ENCODE data around the gene TMC7.
"Not testable (repeated sequence)": the region's sequence is repeated elsewhere in the genome, so short reads cannot be mapped to it uniquely, and the experiment has no call there.

TMC7 gene

DNA sequence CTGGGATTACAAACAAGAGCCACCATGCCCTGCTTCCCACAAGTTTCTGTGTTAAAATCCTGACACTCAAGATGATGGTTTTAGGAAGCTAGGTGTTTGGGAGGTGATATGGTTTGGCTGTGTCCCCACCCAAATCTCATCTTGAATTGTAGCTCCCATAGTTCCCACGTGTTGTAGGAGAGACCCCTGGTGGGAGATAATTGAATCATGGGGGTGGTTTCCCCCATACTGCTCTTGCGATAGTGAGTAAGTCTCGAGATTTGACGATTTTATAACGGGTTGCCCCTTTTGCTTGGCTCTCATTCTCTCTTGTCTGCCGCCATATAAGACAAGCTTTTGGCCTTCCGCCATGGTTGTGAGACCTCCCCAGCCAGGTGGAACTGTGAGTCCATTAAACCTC is 40.3 kb upstream of the TMC7 start:
- no peak overlapping the region for H3K4me3 ChIP-seq (ENCODE audit: control insufficient read depth, low read depth, low read length)
- TF ChIP-seq CTCF (IDR thresholded peaks at IDR 0.05; ENCODE audit: control insufficient read depth, insufficient read depth, low read depth, low read length, missing control alignments), result no peak
- no peak for DNase-seq (ENCODE audit: low read depth)

- H3K4me3 ChIP-seq (ENCODE audit: control insufficient read depth, low read depth, low read length), result no peak overlapping the region
- no peak for DNase-seq (ENCODE audit: low read depth)
- no peak for TF ChIP-seq CTCF (IDR thresholded peaks at IDR 0.05; ENCODE audit: control insufficient read depth, insufficient read depth, low read depth, low read length, missing control alignments)
Measured at GRCh38 chr16:18945233-18945632, 38.5 kb upstream of the TMC7 start.

DNA sequence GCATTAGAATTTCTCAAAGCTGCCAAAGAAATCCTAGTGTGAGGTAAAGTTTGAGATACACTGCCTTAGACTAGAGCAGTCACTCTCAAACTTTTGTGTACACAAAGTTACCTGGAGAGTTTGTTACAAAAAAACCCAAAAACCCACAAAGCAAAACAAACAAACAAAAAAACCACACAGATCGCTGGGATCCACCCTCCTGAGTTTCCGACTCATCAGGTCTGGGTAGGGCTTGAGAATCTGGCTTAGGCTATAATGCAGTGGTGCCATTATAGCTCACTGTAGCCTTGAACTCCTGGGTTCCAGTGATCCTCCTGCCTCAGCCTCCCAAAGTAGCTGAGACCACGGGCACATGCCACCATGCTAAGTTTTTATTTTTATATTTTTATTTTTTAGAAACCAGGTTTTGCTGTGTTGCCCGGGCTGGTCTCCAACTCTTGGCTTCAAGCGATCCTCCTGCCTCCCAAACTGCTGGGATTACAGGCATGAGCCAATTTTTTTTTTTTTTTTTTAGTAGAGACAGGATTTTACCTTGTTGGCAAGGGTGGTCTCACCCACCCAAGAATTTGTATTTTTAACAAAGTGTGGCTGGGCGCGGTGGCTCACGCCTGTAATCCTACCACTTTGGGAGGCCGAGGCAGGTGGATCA is 35.2 kb upstream of the TMC7 start:
- TF ChIP-seq CTCF (IDR thresholded peaks at IDR 0.05; ENCODE audit: control insufficient read depth, insufficient read depth, low read depth, low read length, missing control alignments), result no peak
- DNase-seq (ENCODE audit: low read depth), result no peak
- no peak overlapping the region for H3K4me3 ChIP-seq (ENCODE audit: control insufficient read depth, low read depth, low read length)

GRCh38 chr16:18950469-18951185 is 33.1 kb upstream of the TMC7 start:
- TF ChIP-seq CTCF (IDR thresholded peaks at IDR 0.05; ENCODE audit: control insufficient read depth, insufficient read depth, low read depth, low read length, missing control alignments), result no peak
- H3K4me3 ChIP-seq (ENCODE audit: control insufficient read depth, low read depth, low read length), result no peak overlapping the region
- no peak for DNase-seq (ENCODE audit: low read depth)

DNA sequence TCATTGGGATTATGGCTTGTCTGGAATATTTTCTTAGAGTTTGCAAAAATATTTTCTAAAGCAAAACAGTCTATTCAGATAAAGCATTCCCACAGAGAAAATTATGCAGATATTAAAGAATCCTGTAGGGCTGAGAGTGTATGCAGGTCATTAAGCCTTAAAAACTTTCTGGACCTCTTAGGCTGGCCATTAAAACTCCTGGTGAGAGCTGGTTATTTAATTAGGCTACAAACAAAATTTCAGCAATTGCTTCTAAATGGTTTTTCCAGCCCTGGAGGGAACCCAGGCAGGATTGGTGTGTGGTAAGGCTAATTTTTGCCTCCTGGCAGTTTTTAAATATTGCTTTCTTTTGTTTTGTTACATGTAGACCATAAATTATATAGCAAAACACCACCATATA is 30.2 kb upstream of the TMC7 start:
- TF ChIP-seq CTCF (IDR thresholded peaks at IDR 0.05; ENCODE audit: control insufficient read depth, insufficient read depth, low read depth, low read length, missing control alignments), result no peak
- H3K4me3 ChIP-seq (ENCODE audit: control insufficient read depth, low read depth, low read length), result no peak overlapping the region
- no peak for DNase-seq (ENCODE audit: low read depth)

DNA sequence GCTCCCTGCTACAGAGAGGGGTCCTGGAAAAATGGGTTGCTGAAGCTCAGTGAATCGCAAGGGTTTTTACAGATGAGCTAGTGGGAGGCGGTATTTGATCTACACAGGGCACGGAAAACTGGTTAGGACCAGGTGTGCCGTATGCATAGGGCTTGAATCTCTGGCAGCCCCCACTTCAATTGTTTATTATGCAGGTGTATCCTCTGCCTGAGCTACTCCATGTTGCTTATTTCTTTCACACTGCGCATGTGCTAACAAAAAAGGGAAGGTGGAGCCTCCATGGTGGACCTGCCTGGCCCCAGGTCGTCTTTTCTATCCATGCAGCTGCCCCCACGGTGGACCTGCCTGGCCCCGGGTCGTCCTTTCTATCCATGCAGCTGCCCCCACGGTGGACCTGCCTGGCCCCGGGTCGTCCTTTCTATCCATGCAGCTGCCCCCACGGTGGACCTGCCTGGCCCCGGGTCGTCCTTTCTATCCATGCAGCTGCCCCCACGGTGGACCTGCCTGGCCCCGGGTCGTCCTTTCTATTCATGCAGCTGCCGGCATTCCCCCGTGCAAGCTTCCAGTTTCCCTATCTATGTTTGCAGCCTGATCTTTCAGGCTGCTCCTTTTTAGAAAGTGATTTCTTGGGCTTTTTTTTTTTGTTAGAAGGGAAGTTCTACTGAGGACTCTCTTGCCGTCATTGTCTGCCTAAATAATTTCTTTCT is 27.7 kb upstream of the TMC7 start:
- not testable (repeated sequence) for DNase-seq (ENCODE audit: low read depth); H3K4me3 ChIP-seq (ENCODE audit: control insufficient read depth, low read depth, low read length)

GRCh38 chr16:18956658-18957241 is 27.0 kb upstream of the TMC7 start:
- not testable (repeated sequence) for H3K4me3 ChIP-seq (ENCODE audit: control insufficient read depth, low read depth, low read length); DNase-seq (ENCODE audit: low read depth)

All from AG09309 (cell line).